RWPE2 (cell line): Measurements from ENCODE around the gene CCDC33.

Source experiments
- ATAC-seq: fragments of 200-7000 bp; cut with Tn5 transposase; 3 replicates; pipeline ENCODE4 v1.9.1; 2021; ENCODE audit warnings: low read depth
- DNase-seq: peaks from one replicate; pipeline ENCODE4 v3.0.0-alpha.2; 2020; ENCODE audit warnings: low spot score
- H3K27ac ChIP-seq: fragments of 450-650 bp; 2 replicates; pipeline ENCODE4 v1.5.1; 2017; ENCODE audit warnings: mild to moderate bottlenecking; ENCODE audit not compliant: poor library complexity, severe bottlenecking
- H3K27me3 ChIP-seq: fragments of 250-450 bp; sonication (Bioruptor Pico); 2 replicates; pipeline ENCODE4 v1.5.1; 2021; ENCODE audit warnings: mild to moderate bottlenecking, moderate library complexity; ENCODE audit not compliant: insufficient read depth, poor library complexity, severe bottlenecking
- H3K36me3 ChIP-seq: fragments of 250-450 bp; sonication (Bioruptor Pico); 2 replicates; pipeline ENCODE4 v1.5.1; 2020; ENCODE audit warnings: low read depth, mild to moderate bottlenecking, moderate library complexity
- H3K4me1 ChIP-seq: fragments of 250-450 bp; sonication (Bioruptor Pico); 2 replicates; pipeline ENCODE4 v1.5.1; 2021; ENCODE audit warnings: mild to moderate bottlenecking, moderate library complexity; ENCODE audit not compliant: insufficient read depth, poor library complexity, severe bottlenecking
- H3K4me3 ChIP-seq: fragments of 250-450 bp; sonication (Bioruptor Pico); 2 replicates; pipeline ENCODE4 v1.5.1; 2021; ENCODE audit warnings: mild to moderate bottlenecking, moderate library complexity; ENCODE audit not compliant: severe bottlenecking
- H3K9me3 ChIP-seq: fragments of 250-450 bp; sonication (Bioruptor Pico); 2 replicates; pipeline ENCODE4 v1.5.1; 2021; ENCODE audit warnings: mild to moderate bottlenecking, moderate library complexity; ENCODE audit not compliant: severe bottlenecking
- CTCF ChIP-seq: fragments of 450-650 bp; IDR thresholded peaks from one replicate; pipeline ENCODE4 v1.5.1; 2017; ENCODE audit warnings: mild to moderate bottlenecking, moderate library complexity; ENCODE audit not compliant: poor library complexity, severe bottlenecking

CCDC33 gene

GRCh38 chr15:74220475-74221248 is 15.5 kb upstream of the CCDC33 start:
- Histone ChIP-seq H3K27ac (no peak overlapping the region), H3K4me3 (no peak overlapping the region), H3K36me3 (no peaks in the 10 kb centered on the region), H3K27me3 (no peaks in the 10 kb centered on the region), H3K4me1 (peaks cover 5% of the 10 kb centered on the region), H3K9me3 (no peaks in the 10 kb centered on the region)
- no peak for TF ChIP-seq CTCF
- no peak for ATAC-seq
- DNase-seq, result no peak

DNA sequence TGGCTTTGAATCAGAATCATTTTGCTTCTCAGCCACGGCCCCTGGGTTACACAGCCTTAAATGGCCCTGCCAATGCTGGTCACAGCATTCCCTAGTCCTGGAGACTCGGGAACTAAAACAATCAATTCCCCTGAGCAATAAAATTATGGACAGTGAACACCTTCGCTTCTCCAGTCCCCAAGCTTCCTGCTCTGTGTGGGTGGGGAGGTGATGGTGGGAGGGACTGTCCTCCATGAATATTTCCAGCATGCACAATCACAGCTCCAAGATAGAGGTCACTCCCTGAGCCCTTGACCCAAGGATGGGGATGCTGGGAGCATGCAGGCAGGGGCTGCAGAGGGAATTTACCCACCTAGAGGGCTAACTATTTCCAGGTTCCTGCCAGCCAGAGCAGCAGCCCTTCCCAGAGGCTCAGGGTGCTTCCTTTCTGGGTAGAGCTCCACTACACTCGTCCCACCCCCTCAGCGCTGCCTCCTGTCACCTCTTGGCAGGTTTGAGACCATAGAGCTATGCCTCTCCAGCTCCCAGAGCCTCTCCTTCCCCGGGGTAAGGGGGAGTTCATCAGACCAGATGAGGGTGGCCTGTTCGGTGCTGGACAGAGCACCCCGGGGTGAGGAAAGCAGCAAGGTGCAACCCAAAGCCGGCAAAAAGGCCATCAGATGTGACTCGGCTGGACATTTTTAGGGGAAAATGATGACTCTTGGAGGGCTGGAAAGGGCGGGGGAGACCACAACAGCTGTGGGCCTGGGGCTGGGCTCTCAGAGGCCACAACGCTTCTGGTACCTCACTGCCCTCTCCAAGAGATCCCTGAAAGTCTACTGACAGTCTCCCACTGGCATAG is 14.5 kb upstream of the CCDC33 start:
- Histone ChIP-seq H3K4me3 (no peak overlapping the region), H3K9me3 (no peaks in the 10 kb centered on the region), H3K36me3 (no peaks in the 10 kb centered on the region), H3K27ac (no peak overlapping the region), H3K4me1 (no peaks in the 10 kb centered on the region), H3K27me3 (no peaks in the 10 kb centered on the region)
- DNase-seq (no peak), ATAC-seq (0 out of 3 replicates have a peak, but pooled peaks have one; percentile 2)
- no peak for TF ChIP-seq CTCF

- DNase-seq (no peak), ATAC-seq (no peak)
- Histone ChIP-seq H3K4me3 (no peak overlapping the region), H3K9me3 (no peaks in the 10 kb centered on the region), H3K27me3 (no peaks in the 10 kb centered on the region), H3K4me1 (no peaks in the 10 kb centered on the region), H3K27ac (no peak overlapping the region), H3K36me3 (no peaks in the 10 kb centered on the region)
- no peak for TF ChIP-seq CTCF
Observed at GRCh38 chr15:74222240-74223119, 13.6 kb upstream of the CCDC33 start.

- Histone ChIP-seq H3K4me1 (no peaks in the 10 kb centered on the region), H3K36me3 (no peaks in the 10 kb centered on the region), H3K9me3 (no peaks in the 10 kb centered on the region), H3K27me3 (no peaks in the 10 kb centered on the region), H3K4me3 (no peak overlapping the region), H3K27ac (no peak overlapping the region)
- ATAC-seq, result no peak
- no peak for TF ChIP-seq CTCF
- DNase-seq, result no peak
Observed at GRCh38 chr15:74225928-74226327, 10.2 kb upstream of the CCDC33 start.
